UCSD-AML1 (cell line): ENCODE data around the gene EYS.

Experiments used
- DNase-seq: peaks from one replicate; lab custom pipeline; 2025; ENCODE audit not compliant: unreplicated experiment; lab: John Stamatoyannopoulos, UW

Gene EYS

GRCh38 chr6:64213697-64214096 lies 1493.3 kb downstream of the EYS start:
- no peak for DNase-seq

- DNase-seq, result no peak
Observed at GRCh38 chr6:64197246-64197645, 1509.8 kb downstream of the EYS start.

GRCh38 chr6:64186592-64186991 lies 1520.4 kb downstream of the EYS start:
- no peak for DNase-seq

- no peak for DNase-seq
Observed at GRCh38 chr6:64185621-64186020, 1521.4 kb downstream of the EYS start.

- DNase-seq, result no peak
Observed at GRCh38 chr6:64175296-64175695, 1531.7 kb downstream of the EYS start.

- DNase-seq, result no peak
Observed at GRCh38 chr6:64170316-64170715, 1536.7 kb downstream of the EYS start.

GRCh38 chr6:64160486-64160885 lies 1546.5 kb downstream of the EYS start:
- DNase-seq, result no peak

GRCh38 chr6:64155063-64155462 lies 1552.0 kb downstream of the EYS start:
- no peak for DNase-seq

GRCh38 chr6:64146876-64147275 lies 1560.2 kb downstream of the EYS start:
- no peak for DNase-seq

GRCh38 chr6:64146094-64146493 lies 1560.9 kb downstream of the EYS start:
- DNase-seq, result no peak

GRCh38 chr6:64145658-64146057 lies 1561.4 kb downstream of the EYS start:
- no peak for DNase-seq

- DNase-seq, result no peak
Observed at GRCh38 chr6:64143101-64143500, 1563.9 kb downstream of the EYS start.

GRCh38 chr6:64141680-64142079 lies 1565.3 kb downstream of the EYS start:
- no peak for DNase-seq

GRCh38 chr6:64128301-64129024 lies 1578.6 kb downstream of the EYS start:
- no peak for DNase-seq

- no peak for DNase-seq
Observed at GRCh38 chr6:64123761-64124633, 1583.0 kb downstream of the EYS start.

- no peak for DNase-seq
Observed at GRCh38 chr6:64122712-64123375, 1584.2 kb downstream of the EYS start.

GRCh38 chr6:64121011-64121565 lies 1585.9 kb downstream of the EYS start:
- no peak for DNase-seq

- DNase-seq, result no peak
Observed at GRCh38 chr6:64113704-64114103, 1593.3 kb downstream of the EYS start.

- no peak for DNase-seq
Observed at GRCh38 chr6:64104051-64104450, 1603.0 kb downstream of the EYS start.

- no peak for DNase-seq
Observed at GRCh38 chr6:64103480-64103879, 1603.5 kb downstream of the EYS start.

- DNase-seq, result no peak
Observed at GRCh38 chr6:64100702-64101303, 1606.2 kb downstream of the EYS start.
